HFF-Myc (cell line): Measurements from ENCODE around the gene GAS7.
A peak's percentile ranks its signal among the peaks of the same experiment; 100 is the strongest.

Experiments
- DNase-seq: peaks from one replicate; pipeline ENCODE4 v3.0.0-alpha.2; 2011; ENCODE audit warnings: low read depth; ENCODE audit errors: extremely low read depth
- H3K4me3 ChIP-seq: replicated peaks from 2 replicates; pipeline ENCODE4 v1.5.1; 2011; ENCODE audit warnings: low read depth, mild to moderate bottlenecking, control low read depth, low read length
- CTCF ChIP-seq: IDR thresholded peaks from 2 replicates; pipeline ENCODE4 v1.5.1; 2012; ENCODE audit warnings: mild to moderate bottlenecking, low read depth, low read length, control low read depth; ENCODE audit errors: missing control alignments

GAS7 gene

GRCh38 chr17:9937241-9937761 is 261.1 kb downstream of the GAS7 start:
- H3K4me3 ChIP-seq: no peak overlapping the region
- TF ChIP-seq CTCF: no peak
- peak; percentile 56 for DNase-seq

- TF ChIP-seq CTCF: no peak
- DNase-seq: no peak
- H3K4me3 ChIP-seq: no peak overlapping the region
These were observed 262.3 kb downstream of the GAS7 start for GRCh38 chr17:9936095-9936494.

GRCh38 chr17:9935408-9935807 is 263.0 kb downstream of the GAS7 start:
- TF ChIP-seq CTCF: no peak
- DNase-seq: no peak
- no peak overlapping the region for H3K4me3 ChIP-seq

GRCh38 chr17:9934331-9934730 is 264.1 kb downstream of the GAS7 start:
- no peak for TF ChIP-seq CTCF
- H3K4me3 ChIP-seq: no peak overlapping the region
- no peak for DNase-seq

GRCh38 chr17:9932491-9932890 is 265.9 kb downstream of the GAS7 start:
- TF ChIP-seq CTCF: no peak
- DNase-seq: no peak
- H3K4me3 ChIP-seq: no peak overlapping the region

GRCh38 chr17:9931144-9931741 is 267.2 kb downstream of the GAS7 start:
- TF ChIP-seq CTCF: no peak
- DNase-seq: no peak
- H3K4me3 ChIP-seq: no peak overlapping the region

- no peak for DNase-seq
- TF ChIP-seq CTCF: no peak
- H3K4me3 ChIP-seq: no peak overlapping the region
These were observed 268.5 kb downstream of the GAS7 start for GRCh38 chr17:9929871-9930270.
